ENCODE measurements around the gene LPIN1. TPM values are rescaled to one million over a fixed set of nuclear protein-coding genes. Genes with fewer than 3 reads are reported as not detected.

The LPIN1 gene
- 19.1 and 19.4 TPM in 2 replicates for total RNA-seq (2014; rRNA removed; shearing (Covaris generic))

- H3K27ac ChIP-seq = peak within 1 kb of the TSS; percentile 65
- H3K9me3 ChIP-seq (replicated peaks) = no peaks in the 10 kb centered on the region
- peak within 1 kb of the TSS; percentile 93 for H3K4me3 ChIP-seq
- peaks cover 5% of the 10 kb centered on the region for H3K36me3 ChIP-seq
- H3K4me1 ChIP-seq (replicated peaks) = peaks cover 39% of the 10 kb centered on the region
- peak; percentile 42 to 90 for DNase-seq (ENCODE audit: low read depth in 1 of 2, low spot score in 2 of 2)
- no peaks in the 10 kb centered on the region for H3K27me3 ChIP-seq (replicated peaks)
Observed at GRCh38 chr2:11746376-11746806, at the start of gene LPIN1. TSS of gene LPIN1 (plus strand) at chr2:11746632. CDS start at chr2:11765542, 18,910 bp downstream.

DNA sequence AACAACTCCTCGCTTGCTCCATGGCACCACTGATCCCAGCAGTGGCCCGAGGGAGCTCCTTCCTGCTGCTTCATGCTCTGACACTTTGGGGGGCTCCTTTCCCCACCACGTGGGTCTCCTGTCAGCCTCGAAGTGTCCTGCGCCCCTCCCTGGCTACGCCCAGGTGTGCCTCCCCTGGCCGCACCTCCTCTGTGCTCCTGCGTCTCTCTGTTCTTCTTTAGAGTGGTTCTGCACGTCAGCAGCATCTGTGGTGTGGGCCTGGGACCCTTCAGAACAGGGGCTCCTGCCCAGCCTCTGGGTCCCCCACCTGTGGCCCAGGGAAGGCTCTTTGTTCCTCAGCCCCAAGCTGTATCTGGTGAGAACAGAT lies 49.7 kb upstream of the LPIN1 start:
- DNase-seq (ENCODE audit: low read depth in 1 of 2, low spot score in 2 of 2) = no peak
- Histone ChIP-seq H3K27ac (peak overlapping the region; percentile 77), H3K9me3 (replicated peaks) (no peaks in the 10 kb centered on the region), H3K27me3 (replicated peaks) (no peaks in the 10 kb centered on the region), H3K4me3 (no peak overlapping the region), H3K4me1 (replicated peaks) (peaks cover 26% of the 10 kb centered on the region), H3K36me3 (no peaks in the 10 kb centered on the region)

DNA sequence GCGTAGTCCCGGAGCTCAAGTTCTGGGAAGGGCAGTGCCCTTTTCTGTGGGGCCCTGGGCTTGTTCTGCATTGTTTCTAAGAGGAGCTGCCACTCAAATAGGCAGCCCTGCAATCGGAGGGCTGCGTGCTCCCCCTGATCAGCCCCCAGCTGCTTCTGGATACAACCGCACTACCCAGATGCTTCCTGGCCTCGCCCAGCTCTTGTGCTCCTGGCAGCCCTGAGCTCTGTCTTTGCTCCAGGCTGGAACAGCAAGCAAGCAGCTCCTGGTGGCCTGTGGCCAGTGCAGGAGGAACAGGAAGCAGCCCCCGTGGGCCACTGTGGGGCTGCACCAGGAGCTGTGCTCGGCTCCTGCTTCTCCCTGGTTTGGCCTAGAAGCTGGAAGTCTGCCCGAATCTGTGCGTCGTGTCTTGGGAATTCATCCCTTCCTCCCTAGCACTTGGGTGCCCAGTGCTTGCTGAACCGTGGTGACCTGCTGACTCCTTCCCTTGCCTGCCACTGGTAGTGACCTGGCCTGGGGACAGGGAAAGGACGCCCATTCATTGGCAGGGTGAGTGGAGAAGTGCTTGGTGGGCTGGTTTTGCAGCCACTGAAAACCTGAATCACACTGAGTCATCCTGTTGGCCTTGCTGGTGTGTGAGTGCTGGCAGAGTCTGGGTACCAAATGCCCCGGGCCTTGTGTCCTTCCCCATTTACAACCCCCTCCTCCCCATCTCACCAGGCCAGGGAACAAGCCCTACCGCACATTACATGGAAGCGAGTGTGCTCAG lies 49.1 kb upstream of the LPIN1 start:
- H3K27ac ChIP-seq = peak overlapping the region; percentile 77
- no peak overlapping the region for H3K4me3 ChIP-seq
- peak; percentile 81 to 88 for DNase-seq (ENCODE audit: low read depth in 1 of 2, low spot score in 2 of 2)
- no peaks in the 10 kb centered on the region for H3K36me3 ChIP-seq
- no peaks in the 10 kb centered on the region for H3K9me3 ChIP-seq (replicated peaks)
- peaks cover 26% of the 10 kb centered on the region for H3K4me1 ChIP-seq (replicated peaks)
- no peaks in the 10 kb centered on the region for H3K27me3 ChIP-seq (replicated peaks)

GRCh38 chr2:11698009-11698922 lies 48.2 kb upstream of the LPIN1 start:
- Histone ChIP-seq H3K27me3 (replicated peaks) (no peaks in the 10 kb centered on the region), H3K9me3 (replicated peaks) (no peaks in the 10 kb centered on the region), H3K36me3 (no peaks in the 10 kb centered on the region), H3K27ac (peak overlapping the region; percentile 77), H3K4me3 (no peak overlapping the region), H3K4me1 (replicated peaks) (peaks cover 30% of the 10 kb centered on the region)
- DNase-seq (ENCODE audit: low read depth in 1 of 2, low spot score in 2 of 2) = peak; percentile 13 to 62

GRCh38 chr2:11699686-11700670 lies 46.5 kb upstream of the LPIN1 start:
- no peaks in the 10 kb centered on the region for H3K27me3 ChIP-seq (replicated peaks)
- H3K36me3 ChIP-seq = no peaks in the 10 kb centered on the region
- no peak overlapping the region for H3K27ac ChIP-seq
- DNase-seq (ENCODE audit: low read depth in 1 of 2, low spot score in 2 of 2) = no peak
- H3K4me1 ChIP-seq (replicated peaks) = peaks cover 42% of the 10 kb centered on the region
- H3K4me3 ChIP-seq = no peak overlapping the region
- 0 out of 2 replicates have a peak, but pooled peaks cover 3% of the 10 kb centered on the region for H3K9me3 ChIP-seq (replicated peaks)

GRCh38 chr2:11701206-11701605 lies 45.2 kb upstream of the LPIN1 start:
- H3K4me1 ChIP-seq (replicated peaks) = peaks cover 42% of the 10 kb centered on the region
- DNase-seq (ENCODE audit: low read depth in 1 of 2, low spot score in 2 of 2) = no peak
- no peak overlapping the region for H3K27ac ChIP-seq
- no peaks in the 10 kb centered on the region for H3K36me3 ChIP-seq
- H3K4me3 ChIP-seq = no peak overlapping the region
- 0 out of 2 replicates have a peak, but pooled peaks cover 3% of the 10 kb centered on the region for H3K9me3 ChIP-seq (replicated peaks)
- no peaks in the 10 kb centered on the region for H3K27me3 ChIP-seq (replicated peaks)

- DNase-seq (ENCODE audit: low read depth in 1 of 2, low spot score in 2 of 2) = no peak
- H3K27ac ChIP-seq = no peak overlapping the region
- H3K9me3 ChIP-seq (replicated peaks) = 0 out of 2 replicates have a peak, but pooled peaks cover 3% of the 10 kb centered on the region
- H3K4me1 ChIP-seq (replicated peaks) = peaks cover 36% of the 10 kb centered on the region
- H3K4me3 ChIP-seq = no peak overlapping the region
- no peaks in the 10 kb centered on the region for H3K36me3 ChIP-seq
- H3K27me3 ChIP-seq (replicated peaks) = no peaks in the 10 kb centered on the region
Observed at GRCh38 chr2:11701751-11702301, 44.6 kb upstream of the LPIN1 start.

- H3K27me3 ChIP-seq (replicated peaks) = no peaks in the 10 kb centered on the region
- 0 out of 2 replicates have a peak, but pooled peaks cover 3% of the 10 kb centered on the region for H3K9me3 ChIP-seq (replicated peaks)
- no peak for DNase-seq (ENCODE audit: low read depth in 1 of 2, low spot score in 2 of 2)
- H3K4me3 ChIP-seq = no peak overlapping the region
- H3K27ac ChIP-seq = no peak overlapping the region
- H3K36me3 ChIP-seq = no peaks in the 10 kb centered on the region
- H3K4me1 ChIP-seq (replicated peaks) = peaks cover 25% of the 10 kb centered on the region
Observed at GRCh38 chr2:11702946-11703345, 43.5 kb upstream of the LPIN1 start.

GRCh38 chr2:11703700-11704099 lies 42.7 kb upstream of the LPIN1 start:
- Histone ChIP-seq H3K27ac (no peak overlapping the region), H3K9me3 (replicated peaks) (0 out of 2 replicates have a peak, but pooled peaks cover 3% of the 10 kb centered on the region), H3K4me3 (no peak overlapping the region), H3K36me3 (no peaks in the 10 kb centered on the region), H3K4me1 (replicated peaks) (peaks cover 17% of the 10 kb centered on the region), H3K27me3 (replicated peaks) (no peaks in the 10 kb centered on the region)
- DNase-seq (ENCODE audit: low read depth in 1 of 2, low spot score in 2 of 2) = peak in 1 of 2 experiments; percentile 55

DNA sequence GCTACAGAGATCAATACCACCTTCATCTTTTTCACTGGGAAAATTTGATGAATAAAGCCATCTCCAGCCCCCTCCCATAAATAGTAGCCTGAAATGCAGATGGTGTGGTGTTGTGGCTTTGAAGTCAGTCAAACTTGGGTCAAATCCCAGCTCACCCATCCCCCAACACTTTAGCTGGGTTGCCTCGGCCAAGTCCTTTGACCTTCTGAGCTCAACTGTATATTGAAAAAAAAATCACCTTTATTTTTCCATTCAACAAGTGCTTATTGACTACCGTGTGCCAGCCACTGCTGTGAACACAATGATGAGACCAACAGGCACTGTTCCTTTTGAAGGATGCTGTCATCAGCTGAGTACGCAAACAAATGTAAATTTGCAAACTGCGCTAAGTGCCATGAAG lies 41.4 kb upstream of the LPIN1 start:
- no peak for DNase-seq (ENCODE audit: low read depth in 1 of 2, low spot score in 2 of 2)
- Histone ChIP-seq H3K4me1 (replicated peaks) (peaks cover 26% of the 10 kb centered on the region), H3K4me3 (no peak overlapping the region), H3K9me3 (replicated peaks) (0 out of 2 replicates have a peak, but pooled peaks cover 3% of the 10 kb centered on the region), H3K27ac (no peak overlapping the region), H3K27me3 (replicated peaks) (no peaks in the 10 kb centered on the region), H3K36me3 (no peaks in the 10 kb centered on the region)

GRCh38 chr2:11705711-11706110 lies 40.7 kb upstream of the LPIN1 start:
- H3K4me1 ChIP-seq (replicated peaks) = peaks cover 32% of the 10 kb centered on the region
- 0 out of 2 replicates have a peak, but pooled peaks cover 3% of the 10 kb centered on the region for H3K9me3 ChIP-seq (replicated peaks)
- H3K27me3 ChIP-seq (replicated peaks) = no peaks in the 10 kb centered on the region
- H3K36me3 ChIP-seq = no peaks in the 10 kb centered on the region
- DNase-seq (ENCODE audit: low read depth in 1 of 2, low spot score in 2 of 2) = no peak
- H3K4me3 ChIP-seq = no peak overlapping the region
- no peak overlapping the region for H3K27ac ChIP-seq

DNA sequence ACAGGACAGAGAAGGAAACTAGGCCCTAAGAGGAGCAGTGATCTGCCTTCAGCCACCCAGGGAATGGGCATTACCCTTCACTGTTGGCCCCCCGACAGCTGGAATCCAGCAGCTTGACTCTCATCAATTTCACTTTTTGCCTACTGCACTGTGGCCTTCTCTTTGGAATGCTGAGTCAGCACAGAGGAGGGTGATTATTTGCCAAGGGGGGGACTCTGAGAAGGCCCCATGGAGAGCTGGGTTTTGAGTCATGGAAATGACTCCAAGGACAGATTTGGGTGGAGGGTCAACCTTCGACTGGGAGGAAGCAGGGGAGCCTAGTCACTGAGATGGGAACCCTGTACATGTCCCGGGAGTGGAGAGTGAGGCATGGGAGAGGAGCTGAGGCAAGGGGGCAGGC lies 38.3 kb upstream of the LPIN1 start:
- Histone ChIP-seq H3K36me3 (no peaks in the 10 kb centered on the region), H3K4me1 (replicated peaks) (peaks cover 44% of the 10 kb centered on the region), H3K9me3 (replicated peaks) (0 out of 2 replicates have a peak, but pooled peaks cover 3% of the 10 kb centered on the region), H3K27me3 (replicated peaks) (no peaks in the 10 kb centered on the region), H3K4me3 (no peak overlapping the region), H3K27ac (no peak overlapping the region)
- DNase-seq (ENCODE audit: low read depth in 1 of 2, low spot score in 2 of 2) = no peak
